Ishikawa (cell line): ENCODE measurements around the gene ARAP1.

Experiments
- CREB1 ChIP-seq: IDR thresholded peaks from 2 replicates; pipeline ENCODE4 v1.6.1; 2012; ENCODE audit warnings: low read depth
- EP300 ChIP-seq: IDR thresholded peaks from 2 replicates; pipeline ENCODE4 v1.6.1; 2012; ENCODE audit warnings: borderline replicate concordance

DNA sequence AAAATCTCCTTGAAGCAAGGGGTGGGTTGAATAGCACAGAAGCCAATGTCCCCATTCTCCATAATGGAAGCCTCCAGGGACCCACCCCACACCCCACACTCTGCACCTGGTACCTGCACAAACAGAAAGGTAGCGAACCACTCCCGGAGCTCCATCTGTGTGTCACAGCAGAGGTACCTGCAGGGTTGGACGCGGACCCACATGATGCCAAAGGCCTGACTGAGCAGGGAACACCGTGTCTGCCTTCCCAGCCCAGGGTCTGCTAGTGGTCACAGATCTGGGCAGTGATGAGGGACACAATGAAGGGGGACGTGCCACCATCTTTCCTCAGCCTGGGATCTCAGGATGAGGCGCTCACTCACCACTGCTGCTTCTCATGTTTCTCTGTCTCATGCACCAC lies 64.9 kb downstream of the ARAP1 start:
- no peak for TF ChIP-seq EP300
- TF ChIP-seq CREB1, result no peak
